Measurements from ENCODE around the gene AEBP1. TPM values are rescaled to one million over a fixed set of nuclear protein-coding genes. Genes with fewer than 3 reads are reported as not detected.
A peak's percentile ranks its signal among the peaks of the same experiment; 100 is the strongest.

The AEBP1 gene
- total RNA-seq, 1 experiment from 2014 or later = not detected

- DNase-seq (ENCODE audit: low read depth) = no peak
These were observed 19.4 kb upstream of the AEBP1 start for GRCh38 chr7:44084701-44085100.

- DNase-seq (ENCODE audit: low read depth) = no peak
These were observed 18.6 kb upstream of the AEBP1 start for GRCh38 chr7:44085546-44085945.

- no peak for DNase-seq (ENCODE audit: low read depth)
These were observed 17.5 kb upstream of the AEBP1 start for GRCh38 chr7:44086627-44087026.

GRCh38 chr7:44087911-44088838 lies 16.0 kb upstream of the AEBP1 start:
- peak; percentile 94 for DNase-seq (ENCODE audit: low read depth)

- DNase-seq (ENCODE audit: low read depth) = no peak
These were observed 11.0 kb upstream of the AEBP1 start for GRCh38 chr7:44093102-44093641.

- DNase-seq (ENCODE audit: low read depth) = no peak
These were observed 9.8 kb upstream of the AEBP1 start for GRCh38 chr7:44094365-44094764.

GRCh38 chr7:44094883-44095592 lies 9.1 kb upstream of the AEBP1 start:
- no peak for DNase-seq (ENCODE audit: low read depth)

- DNase-seq (ENCODE audit: low read depth) = no peak
These were observed 8.4 kb upstream of the AEBP1 start for GRCh38 chr7:44095781-44096180.

GRCh38 chr7:44096326-44096881 lies 7.7 kb upstream of the AEBP1 start:
- no peak for DNase-seq (ENCODE audit: low read depth)

- no peak for DNase-seq (ENCODE audit: low read depth)
These were observed 6.8 kb upstream of the AEBP1 start for GRCh38 chr7:44097064-44097932.

- no peak for DNase-seq (ENCODE audit: low read depth)
These were observed 5.8 kb upstream of the AEBP1 start for GRCh38 chr7:44098092-44099068.

- DNase-seq (ENCODE audit: low read depth) = no peak
These were observed 4.5 kb upstream of the AEBP1 start for GRCh38 chr7:44099669-44100068.

- no peak for DNase-seq (ENCODE audit: low read depth)
These were observed 3.5 kb upstream of the AEBP1 start for GRCh38 chr7:44100458-44101302.

- DNase-seq (ENCODE audit: low read depth) = no peak
These were observed 2.7 kb upstream of the AEBP1 start for GRCh38 chr7:44101303-44101965.

GRCh38 chr7:44101966-44102845 lies 1.9 kb upstream of the AEBP1 start:
- peak; percentile 54 for DNase-seq (ENCODE audit: low read depth)

GRCh38 chr7:44102846-44103565 lies 1.1 kb upstream of the AEBP1 start:
- DNase-seq (ENCODE audit: low read depth) = no peak

- no peak for DNase-seq (ENCODE audit: low read depth)
These were observed 601 bp upstream of the AEBP1 start for GRCh38 chr7:44103566-44103922.

Data from HT1080 (cell line).